HUDEP-2 (cell line): ENCODE data around the gene NHEJ1.

Source experiments
- DNase-seq, 76 experiments: peaks; one replicate each; lab custom pipeline; 2025; ENCODE audit not compliant: unreplicated experiment in 76 of 76; lab: John Stamatoyannopoulos, UW

The NHEJ1 gene

DNA sequence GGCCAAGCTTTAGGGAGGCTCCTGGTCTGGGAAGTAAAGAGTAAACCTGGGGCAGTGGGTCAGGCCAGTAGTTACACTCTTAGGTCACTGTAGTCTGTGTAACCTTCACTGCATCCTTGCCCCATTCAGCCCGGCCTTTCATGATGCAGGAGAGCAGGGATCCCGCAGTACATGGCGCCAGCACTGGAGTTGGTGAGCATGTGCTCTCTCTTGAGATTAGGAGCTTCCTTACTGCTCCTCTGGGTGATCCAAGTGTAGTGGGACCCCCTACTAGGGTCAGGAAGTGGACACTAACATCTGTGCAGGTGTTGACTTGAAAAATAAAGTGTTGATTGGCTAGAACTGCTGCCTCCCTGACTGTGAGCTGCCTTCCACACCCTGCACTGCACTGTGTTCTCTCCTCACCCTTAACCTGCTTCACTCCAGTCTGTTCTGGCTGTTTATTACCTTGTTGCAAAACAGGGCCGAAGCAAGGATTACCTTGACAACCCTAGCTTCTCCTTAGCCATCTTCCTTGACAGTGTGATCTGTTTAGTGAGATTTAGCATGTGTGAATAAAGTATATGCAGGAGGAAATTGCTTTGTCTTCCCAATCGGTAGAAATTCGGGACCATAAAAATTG lies 22.6 kb upstream of the NHEJ1 start:
- no peak for DNase-seq

DNA sequence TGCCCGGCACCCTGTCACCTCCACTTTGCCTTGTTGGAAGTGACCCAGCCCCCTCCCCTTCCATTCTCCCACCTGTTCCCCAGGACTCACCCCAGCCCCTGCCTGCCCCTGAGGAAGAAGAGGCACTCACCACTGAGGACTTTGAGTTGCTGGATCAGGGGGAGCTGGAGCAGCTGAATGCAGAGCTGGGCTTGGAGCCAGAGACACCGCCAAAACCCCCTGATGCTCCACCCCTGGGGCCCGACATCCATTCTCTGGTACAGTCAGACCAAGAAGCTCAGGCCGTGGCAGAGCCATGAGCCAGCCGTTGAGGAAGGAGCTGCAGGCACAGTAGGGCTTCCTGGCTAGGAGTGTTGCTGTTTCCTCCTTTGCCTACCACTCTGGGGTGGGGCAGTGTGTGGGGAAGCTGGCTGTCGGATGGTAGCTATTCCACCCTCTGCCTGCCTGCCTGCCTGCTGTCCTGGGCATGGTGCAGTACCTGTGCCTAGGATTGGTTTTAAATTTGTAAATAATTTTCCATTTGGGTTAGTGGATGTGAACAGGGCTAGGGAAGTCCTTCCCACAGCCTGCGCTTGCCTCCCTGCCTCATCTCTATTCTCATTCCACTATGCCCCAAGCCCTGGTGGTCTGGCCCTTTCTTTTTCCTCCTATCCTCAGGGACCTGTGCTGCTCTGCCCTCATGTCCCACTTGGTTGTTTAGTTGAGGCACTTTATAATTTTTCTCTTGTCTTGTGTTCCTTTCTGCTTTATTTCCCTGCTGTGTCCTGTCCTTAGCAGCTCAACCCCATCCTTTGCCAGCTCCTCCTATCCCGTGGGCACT lies 21.9 kb upstream of the NHEJ1 start:
- no peak for DNase-seq

DNA sequence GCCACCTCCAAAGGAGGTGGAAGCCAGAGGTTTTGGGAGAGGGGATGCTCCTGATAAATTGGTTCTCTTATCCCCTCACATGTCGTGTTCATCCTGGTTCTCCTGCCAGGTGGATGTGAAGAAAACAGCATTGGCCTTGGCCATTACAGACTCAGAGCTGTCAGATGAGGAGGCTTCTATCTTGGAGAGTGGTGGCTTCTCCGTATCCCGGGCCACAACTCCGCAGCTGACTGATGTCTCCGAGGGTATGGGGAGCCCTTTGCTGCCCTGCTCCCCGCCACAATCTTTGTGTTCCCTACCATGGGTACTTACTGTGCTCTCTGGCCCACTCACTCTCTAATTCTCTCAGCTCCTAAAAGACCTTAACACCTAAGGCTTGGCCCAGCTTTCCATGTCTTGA lies 20.9 kb upstream of the NHEJ1 start:
- no peak for DNase-seq

DNA sequence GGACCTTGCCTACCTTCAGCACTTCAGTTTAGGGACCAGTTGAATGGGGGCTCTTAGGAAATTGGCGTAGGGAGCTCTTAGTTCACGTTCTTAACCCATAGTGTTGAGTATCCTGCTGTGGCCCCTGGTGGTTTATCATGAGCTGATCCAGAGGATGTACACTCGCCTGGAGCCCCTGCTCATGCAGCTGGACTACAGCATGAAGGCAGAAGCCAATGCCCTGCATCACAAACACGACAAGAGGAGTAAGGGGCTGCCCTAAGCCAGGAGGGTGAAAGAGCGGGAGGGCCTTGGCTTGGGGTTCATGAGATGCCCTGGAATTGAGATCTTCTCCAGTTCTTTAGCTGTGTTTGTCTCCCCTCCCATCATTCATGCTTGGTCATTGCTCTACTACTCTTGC lies 20.3 kb upstream of the NHEJ1 start:
- DNase-seq, result no peak

DNA sequence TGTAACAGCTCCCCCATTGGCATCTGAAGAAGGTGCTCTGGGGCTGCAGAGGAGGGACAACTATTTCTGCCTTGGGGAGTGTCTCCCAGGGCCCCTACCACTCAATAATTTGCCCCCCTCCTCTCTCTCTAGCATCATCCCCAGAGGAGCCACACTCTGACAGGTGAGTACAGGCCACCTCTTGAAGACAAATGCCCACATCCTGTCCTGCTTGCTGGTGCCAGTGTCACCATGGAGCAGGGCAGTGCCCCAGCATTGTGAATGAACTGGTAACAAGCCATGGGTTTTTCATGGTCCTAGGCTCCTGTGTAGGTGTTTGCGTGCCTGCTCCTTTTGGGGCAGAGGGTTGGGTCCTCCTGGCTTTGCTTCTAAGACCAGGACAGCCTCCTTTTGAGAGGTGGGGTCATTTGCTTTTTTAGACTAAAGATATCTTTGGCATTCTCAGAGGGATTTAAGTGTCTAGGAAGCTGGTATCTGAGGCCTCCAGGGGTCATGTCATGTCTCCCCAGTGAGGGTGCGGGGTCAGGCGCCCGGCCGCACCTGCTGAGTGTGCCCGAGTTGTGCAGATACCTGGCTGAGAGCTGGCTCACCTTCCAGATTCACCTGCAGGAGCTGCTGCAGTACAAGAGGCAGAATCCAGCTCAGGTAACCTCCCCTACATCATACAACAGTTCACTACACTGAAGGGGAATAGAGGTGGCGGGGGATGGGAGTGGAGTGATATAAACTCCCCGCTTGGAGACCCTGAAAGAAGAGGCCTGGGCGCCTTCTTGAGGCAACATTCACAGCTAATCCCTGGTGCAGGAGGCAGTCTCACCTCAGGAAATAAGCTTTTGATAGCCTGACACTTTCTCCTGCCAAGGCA lies 19.2 kb upstream of the NHEJ1 start:
- DNase-seq, result no peak

DNA sequence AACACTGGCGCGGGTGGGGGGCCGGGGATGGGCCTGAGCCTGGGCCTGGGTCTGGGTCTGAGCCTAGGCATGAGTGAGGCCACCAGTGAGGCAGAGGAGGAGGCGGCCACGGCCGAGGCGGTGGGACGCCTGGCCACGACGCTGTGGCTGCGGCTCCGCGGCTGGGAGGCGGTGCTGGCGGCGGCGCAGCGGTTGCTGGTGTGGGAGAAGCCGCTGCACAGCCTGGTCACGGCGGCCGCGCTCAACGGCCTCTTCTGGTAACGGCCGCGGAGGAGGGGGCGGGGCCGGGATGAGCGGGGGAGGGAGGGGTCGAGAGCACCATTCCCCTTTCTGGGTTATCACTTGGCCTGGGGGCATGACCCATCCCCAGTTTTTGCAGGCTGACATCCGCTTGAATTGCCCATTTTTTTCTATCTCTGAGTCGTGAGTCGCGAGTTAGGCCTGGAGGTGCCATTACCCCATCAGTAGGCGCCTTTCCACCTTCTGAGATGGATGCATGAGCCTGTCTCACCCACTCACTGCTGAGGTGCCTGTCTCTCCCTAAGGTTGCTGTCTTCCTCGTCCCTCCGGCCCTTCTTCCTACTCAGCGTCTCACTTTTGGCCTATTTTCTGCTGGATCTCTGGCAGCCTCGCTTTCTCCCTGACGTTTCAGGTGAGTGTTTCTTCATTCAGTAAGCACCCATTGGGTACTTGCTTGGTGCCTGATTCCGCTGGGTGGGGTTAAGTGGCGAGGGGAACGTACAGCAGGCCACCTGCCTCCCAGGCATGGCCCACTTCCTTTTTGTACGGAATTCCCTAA lies 18.0 kb upstream of the NHEJ1 start:
- DNase-seq, result peak in 37 of 76 experiments; percentile 4 to 66 (median 36)

DNA sequence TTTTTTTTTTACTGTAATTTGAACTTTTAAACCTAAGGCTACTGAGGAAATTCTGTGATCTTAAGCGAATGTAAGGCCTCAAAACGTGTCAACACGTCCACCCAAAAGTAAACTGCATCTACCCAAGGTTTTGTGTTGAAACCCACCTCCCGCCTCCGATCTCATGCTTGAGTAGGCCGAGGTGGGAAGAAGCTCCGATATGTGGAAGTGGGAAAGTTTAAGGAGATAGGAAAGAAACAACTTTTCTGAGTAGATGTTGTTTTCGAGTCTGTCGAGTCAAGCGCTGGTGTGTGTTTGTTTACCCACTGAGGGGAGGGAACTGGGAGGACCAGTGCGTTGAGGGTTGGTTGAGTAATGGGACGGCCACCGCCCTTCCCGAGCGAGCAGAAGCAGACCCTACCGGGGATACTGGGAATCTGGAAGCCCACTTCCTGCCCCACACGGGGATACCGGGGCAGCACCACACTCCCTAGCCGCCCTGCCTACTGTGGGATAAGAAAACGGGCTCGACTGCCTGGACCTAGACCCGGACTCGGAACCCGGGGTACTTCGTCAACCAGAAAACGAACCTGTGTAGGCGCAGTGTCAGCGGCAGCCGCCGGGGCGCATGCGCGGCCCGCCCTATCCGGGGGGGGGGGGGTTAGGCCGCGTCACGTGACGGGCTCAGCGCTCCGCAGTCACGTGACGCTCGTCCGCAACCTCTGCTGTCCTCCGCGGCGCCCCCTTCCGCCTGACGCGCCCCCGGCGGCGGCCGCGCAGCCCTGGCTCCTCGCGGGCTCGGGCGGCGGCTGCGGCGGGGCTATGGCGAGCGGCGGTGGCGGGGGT lies 17.1 kb upstream of the NHEJ1 start, which contains the start of gene RETREG2:
Gene RETREG2 (plus strand): TSS at position 724 of the 825 bp plus-strand sequence. CDS start 78 bp downstream, at position 802.
- DNase-seq, result peak in 74 of 76 experiments; percentile 10 to 96 (median 76)

DNA sequence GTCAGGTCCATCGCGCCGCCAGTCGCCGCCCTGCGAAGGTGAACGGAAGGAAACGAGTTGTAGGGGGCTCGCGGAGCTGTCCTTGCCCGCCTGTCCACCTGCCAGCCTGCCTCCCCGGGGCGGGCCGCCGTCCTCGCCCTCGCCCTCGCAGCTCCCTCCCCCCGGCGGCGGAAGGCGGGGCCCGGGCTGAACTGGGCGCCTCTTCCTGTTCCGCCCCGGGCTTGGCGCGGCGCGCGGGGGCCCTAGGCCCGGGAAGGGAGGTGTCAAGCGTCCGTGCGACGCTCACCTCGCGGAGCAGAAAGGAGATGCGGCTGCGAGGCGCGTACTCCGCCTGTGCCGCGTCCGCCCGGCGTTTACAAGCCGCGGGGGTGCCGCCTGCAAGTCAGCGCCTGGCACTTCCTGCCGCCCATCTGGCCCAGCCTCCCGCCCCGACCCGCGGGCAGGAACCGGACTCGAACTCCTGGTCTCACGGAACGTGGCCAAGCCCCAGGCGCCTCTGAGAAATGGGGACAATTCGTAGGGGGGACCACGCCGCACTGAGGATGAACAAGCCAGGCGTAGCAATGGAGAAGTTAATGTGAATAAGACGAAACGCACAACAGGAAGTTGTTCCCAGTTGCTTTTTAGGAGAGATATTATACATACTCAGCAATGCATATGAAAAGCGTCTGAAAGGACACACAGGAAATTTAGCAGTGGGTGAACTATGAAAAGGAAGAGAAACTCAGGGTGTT lies 16.4 kb upstream of the NHEJ1 start, which contains the start of gene CNPPD1:
Gene CNPPD1 (minus strand): TSS at position 108 of the 734 bp plus-strand sequence. CDS start 97 bp downstream, at position 11.
- DNase-seq, result peak in 73 of 76 experiments; percentile 6 to 86 (median 76)

DNA sequence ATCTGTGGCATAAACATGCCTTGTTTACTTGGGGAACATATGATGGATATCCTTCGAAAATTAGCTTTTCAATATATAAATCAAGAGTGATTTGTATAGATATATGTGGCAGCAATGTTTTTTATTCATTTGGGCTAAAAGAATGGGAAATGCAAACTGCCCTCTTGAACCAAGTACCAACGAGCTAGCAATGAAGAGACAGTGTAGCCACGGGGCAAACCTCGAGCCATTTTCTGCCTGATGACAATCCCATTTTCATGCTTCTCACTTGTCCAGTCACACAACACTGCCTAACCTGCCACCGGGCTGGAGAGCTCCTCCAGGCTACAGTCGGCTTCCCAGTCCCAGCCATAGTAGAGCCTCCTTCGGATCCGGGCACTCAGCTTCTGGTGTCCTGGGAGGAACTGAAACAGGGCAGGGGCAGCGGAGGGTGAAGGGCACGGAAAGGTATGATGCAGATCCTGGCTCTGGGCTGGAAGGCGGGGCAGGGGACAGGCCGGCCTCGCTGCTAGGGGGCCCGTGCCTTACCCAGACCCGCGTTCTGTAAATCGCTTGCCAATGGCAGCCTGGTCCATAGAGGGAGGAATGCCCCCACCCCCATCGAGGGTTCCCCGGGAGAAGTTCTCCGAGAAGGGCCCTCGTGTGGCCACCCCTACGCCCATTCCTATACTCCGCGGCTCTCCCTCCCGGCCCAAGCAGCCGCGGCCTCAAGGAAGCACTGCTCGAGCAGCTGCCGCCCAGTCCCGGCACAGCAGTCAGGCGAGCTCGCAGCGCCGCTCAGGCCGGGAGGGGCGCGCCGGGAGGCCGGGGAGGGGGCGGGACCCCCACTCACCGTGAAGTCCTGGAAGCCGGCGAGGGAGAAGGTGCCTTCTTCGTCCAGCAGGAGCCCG lies 15.6 kb upstream of the NHEJ1 start:
- peak in 19 of 76 experiments; percentile 8 to 51 (median 32) for DNase-seq

DNA sequence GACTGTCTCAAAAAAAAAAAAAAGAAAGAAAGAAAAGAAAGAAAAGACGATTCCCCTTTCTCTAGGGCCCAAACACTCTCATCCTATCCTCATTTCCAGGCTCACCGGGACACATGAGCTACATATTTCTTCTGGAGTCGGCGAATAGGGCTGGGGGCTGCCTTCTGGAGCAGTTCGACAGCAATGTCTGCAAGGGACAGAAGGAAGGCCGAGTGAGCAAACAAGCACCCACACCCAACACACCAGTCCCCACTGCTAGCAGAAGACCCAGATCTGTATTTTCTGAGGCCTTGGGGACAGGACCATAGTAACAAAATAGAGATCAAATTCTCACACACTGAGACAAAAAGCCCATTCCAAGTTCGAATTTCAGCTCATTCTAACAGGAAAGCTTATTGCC lies 14.9 kb upstream of the NHEJ1 start:
- no peak for DNase-seq

DNA sequence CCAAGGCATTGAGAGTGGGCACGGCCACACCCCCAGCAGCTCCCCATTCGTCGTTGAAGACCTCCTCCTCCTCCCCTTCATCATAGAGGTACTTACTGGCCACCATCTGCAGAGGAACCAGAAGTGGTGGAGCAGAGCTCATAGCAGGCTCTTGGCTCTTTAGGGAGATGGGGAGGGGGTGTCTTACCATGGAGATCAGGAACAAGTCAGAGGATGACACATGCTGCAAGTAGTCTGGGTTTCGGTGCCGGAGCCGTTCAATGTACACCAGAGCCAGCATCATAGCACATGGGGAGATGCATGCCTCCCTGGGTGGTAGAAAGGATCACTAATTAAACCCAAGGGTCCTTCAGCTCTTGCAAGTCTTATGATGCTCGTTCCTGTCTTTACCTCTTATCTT lies 14.2 kb upstream of the NHEJ1 start:
- no peak for DNase-seq

DNA sequence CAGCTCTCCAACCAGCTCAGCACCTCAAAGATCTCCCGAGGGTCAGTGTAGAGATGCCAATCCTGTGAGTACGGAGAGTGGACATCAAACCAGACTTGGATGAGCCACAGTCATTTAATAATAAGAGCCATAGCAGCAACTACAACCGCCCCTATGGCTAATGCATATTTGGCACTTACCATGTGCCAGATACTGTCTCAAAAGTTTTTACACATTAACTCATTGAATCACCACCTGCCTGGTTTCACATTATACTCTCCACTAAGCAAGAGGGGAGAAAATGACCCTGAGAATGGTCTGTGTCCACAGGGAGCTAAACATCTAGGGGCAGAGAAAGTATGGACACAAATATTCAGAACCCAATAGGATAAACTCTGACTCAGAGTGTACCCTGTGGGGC lies 13.5 kb upstream of the NHEJ1 start:
- no peak for DNase-seq

DNA sequence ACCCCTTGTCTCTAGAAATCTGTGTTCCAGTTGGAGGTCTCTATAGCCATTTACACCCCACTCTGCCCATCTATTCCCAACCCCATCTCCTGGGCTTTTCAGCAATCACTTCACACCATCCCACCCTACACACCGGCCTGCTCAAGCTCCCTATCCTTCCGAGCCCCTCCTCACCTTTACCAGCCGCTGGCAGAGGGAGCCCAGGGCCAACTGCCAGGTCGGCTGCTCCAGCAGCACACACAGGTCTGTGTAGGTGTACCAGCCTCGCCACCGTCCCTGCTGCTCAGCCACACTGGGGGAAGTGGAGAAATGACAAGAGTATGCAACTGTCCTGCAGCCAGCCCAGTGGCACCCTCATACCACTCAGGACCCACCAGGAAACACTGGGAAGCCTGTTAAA lies 12.6 kb upstream of the NHEJ1 start:
- DNase-seq, result no peak

DNA sequence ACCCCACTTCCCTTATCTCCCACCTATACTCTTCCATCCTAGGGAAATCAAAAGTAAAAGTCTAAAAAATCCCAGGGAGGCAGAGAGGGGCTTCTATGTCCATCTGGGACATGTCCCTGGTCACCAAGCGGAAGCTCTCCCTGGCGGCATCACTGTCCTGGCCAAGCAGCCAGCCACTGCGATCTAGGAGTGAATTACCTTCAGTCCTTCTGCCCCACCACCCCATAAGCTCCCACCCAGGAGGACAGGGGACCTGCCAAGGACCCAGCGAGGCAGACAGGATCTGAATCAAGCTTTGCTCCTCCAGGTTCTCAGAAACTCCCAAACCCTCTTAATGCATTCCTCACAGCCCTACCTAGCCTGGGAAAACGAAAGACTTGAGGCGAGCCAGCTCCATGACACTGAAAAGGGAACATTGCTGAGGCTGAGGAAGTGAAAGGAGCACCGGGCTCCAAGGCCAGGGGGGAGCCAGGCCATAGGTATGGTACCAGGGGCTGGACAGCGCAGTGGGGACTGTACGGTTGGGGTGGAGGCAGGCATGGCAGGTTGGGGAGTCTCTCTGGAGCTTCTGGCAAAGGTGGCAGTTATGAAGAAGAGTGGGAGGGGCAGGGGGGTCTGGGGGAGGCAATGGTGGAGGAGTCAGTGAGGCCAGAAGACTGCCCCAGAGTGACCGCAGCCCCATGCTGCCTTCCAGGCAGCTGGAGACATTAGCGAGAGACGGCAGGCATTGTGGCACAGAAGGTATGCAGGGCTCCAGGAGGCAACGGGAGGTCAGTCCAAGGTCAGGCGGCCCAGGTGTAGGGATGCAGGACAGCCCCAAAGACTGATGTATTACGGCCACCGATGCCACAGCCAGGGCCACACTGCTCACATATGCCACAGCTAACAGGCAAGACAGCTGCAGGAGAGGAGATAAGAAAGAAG lies 11.9 kb upstream of the NHEJ1 start:
- DNase-seq, result peak in 1 of 76 experiments; percentile 4

DNA sequence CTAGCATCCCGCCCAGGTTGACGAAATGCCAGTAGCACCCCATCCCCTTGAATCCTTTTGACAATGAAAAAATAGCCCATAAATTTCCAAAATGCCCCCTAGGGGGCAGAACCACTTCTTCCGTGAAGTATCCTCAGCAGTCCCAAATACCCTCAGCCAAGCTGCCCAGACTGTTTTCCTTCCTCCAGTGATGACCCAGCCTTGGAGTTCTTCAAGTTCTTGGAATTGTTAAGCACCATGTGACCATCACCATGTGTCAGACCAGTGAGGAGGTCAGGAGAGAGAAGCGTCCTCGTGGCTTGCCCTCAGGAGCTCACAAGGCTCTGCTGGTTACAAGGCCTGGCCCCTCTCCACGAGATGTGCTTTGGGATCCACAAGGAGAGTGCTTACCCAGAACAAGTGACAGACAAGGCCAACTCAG lies 10.6 kb upstream of the NHEJ1 start:
- peak in 29 of 76 experiments; percentile 2 to 46 (median 19) for DNase-seq

DNA sequence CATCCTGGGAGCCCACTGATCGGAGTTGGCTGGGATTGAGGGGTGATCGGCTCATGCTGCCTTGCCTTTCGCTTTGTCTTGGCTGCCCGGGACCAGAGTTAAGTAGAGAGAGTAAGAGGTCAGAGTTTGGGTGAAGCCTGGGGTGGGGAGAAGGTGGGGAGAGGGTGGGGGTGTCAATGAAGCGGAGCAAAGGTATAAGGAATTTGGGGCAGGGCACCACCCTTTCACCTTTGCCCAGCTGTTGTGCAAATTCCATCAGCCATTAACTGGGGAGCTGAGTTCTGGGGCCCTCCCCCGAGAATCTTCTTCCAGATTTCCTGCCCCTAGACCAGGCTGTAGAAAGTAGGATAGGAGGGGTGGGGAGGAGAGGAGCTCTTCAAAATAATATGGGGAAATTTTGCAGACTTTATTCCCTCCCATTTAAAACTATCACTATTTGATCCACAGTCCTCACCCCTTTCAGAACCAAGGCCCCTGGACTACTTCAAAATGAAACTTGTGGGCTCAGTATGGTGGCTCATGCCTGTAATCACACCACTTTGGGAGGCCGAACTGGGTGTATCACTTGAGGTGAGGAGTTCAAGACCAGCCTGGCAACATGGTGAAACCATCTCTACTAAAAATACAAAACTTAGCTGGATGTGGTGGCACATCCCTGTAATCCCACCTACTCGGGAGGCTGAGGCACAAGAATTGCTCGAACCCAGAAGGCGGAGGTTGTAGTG lies 9.5 kb upstream of the NHEJ1 start, which contains the start of gene SLC23A3:
Gene SLC23A3 (minus strand): TSS at position 100 of the 725 bp plus-strand sequence. CDS start 45 bp downstream, at position 55.
- no peak for DNase-seq
